HG02798 (cell line): ENCODE data around the gene LRRC2.
"Not testable (repeated sequence)": the region's sequence is repeated elsewhere in the genome, so short reads cannot be mapped to it uniquely, and the experiment has no call there.

Experiments used
- ATAC-seq: cut with Tn5 transposase; IDR thresholded peaks from one replicate; pipeline ENCODE4 v1.9.1; 2021; ENCODE audit warnings: mild to moderate bottlenecking; ENCODE audit not compliant: unreplicated experiment, poor library complexity

The LRRC2 gene

GRCh38 chr3:46503200-46503874, 62.8 kb downstream of the LRRC2 start:
- no peak for ATAC-seq

DNA sequence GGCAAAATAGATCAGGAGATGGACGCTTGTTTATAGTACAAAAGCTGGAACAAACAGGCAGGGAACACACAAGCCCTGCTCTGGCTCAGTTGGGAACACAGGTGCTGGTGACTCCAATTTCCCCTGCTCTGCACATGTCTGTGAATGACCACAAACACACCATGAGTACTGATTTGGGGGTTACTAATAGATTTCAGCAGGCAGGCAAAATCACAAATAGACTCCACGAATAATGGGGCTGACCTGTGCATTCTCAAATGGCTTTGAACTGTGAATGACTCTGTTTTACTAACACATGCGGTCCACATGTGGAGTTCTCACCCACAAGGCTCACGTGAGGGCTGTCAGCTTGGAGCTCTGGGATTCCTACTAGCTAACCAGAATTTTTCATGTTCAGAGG, 64.4 kb downstream of the LRRC2 start:
- ATAC-seq = no peak

DNA sequence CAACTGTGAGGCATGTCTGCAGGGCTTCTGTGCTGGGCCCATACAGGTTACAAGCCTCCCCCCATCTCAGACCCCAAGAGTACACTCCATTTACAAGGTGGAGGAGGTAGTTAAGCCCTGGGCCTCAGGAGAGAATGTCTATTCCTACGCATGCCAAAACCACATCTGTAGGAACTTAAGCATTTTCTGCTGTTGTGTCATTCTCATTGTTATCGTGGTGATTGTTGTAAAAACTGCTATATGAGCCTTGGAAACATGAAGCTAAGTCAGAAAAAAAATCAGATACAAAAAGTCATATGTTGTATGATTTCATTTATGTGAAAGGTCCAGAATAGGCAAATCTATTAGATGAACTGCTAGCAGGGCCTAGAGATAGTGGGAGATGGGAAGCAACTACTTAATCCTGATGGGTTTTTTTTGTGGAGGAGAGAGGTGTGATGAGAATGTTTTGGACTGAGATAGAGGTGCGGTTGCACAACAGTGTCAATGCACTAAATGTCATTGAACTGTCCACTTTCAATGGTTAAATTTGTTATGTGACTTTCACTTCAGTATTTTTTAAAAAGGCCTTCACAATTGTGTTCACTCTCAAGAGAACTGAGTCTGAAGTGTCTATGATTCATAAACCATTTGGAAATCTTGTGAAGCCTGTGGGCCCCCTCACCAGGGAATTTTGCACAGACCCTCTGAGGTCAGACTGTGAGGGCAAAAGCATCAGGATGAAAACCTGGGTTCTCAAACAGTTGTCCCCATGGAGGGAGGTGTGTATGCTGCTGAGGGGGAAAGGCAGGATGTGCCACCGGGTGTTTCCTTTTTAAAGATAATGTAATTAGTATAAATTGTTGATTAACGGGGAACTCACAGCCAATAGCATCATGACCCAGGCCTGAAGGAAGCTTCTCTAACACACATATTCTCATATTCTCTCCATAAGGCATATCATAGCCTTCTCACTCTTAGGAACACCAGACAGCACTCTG, 65.2 kb downstream of the LRRC2 start:
- ATAC-seq = no peak

- no peak for ATAC-seq
Observed at GRCh38 chr3:46498916-46499519, 67.1 kb downstream of the LRRC2 start.

- ATAC-seq = no peak
Observed at GRCh38 chr3:46497556-46498265, 68.4 kb downstream of the LRRC2 start, which contains the start of gene RTP3. TSS of gene RTP3 (plus strand) at chr3:46497976. CDS start at chr3:46498063, 87 bp downstream.

DNA sequence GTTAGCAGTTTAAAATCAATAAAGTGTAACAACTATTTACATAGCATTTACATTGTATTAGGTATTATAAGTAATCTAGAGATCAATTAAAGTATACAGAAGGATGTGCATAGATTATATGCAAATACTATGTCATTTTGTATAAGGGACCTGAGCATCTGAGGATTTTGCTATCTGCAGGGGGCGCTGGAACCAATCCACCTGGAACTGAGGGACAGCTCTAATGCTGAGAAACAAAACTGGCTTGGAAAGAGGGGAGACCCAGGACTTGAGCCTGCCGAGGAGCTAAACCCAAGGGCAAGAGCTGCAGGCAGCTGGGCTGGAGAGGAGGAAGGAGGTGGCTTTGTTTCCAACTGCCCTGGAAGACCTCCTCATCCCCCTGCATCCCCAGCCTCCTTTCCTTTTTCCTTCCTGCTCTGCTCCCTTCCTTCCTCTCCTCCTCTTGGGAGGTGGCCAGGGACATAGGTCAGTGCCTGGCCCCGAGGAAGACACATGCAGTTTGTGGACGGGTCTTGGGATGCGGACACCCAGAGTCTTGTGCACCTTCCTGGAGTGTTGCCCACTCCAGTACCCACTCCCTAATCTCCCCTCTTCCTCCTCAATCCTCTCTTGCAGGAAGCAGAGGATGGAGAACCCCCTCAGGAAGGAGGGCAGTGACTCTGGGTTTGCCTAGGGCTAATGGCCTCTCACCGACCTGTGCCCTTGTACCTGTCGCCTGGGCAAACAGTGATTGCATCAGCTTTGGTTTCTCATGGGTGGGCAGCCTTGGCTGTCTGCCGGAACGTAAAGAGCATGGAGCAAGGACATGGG, 69.2 kb downstream of the LRRC2 start:
- ATAC-seq = no peak

- ATAC-seq = no peak
Observed at GRCh38 chr3:46495901-46496456, 70.1 kb downstream of the LRRC2 start.

DNA sequence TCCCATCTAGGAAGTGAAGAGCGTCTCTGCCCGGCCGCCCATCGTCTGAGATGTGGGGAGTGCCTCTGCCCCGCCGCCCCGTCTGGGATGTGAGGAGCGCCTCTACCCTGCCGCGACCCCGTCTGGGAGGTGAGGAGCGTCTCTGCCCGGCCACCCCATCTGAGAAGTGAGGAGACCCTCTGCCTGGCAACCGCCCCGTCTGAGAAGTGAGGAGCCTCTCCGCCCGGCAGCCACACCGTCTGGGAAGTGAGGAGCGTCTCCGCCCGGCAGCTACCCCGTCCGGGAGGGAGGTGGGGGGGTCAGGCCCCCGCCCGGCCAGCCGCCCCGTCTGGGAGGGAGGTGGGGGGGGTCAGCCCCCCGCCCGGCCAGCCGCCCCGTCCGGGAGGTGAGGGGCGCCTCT, 71.6 kb downstream of the LRRC2 start:
- not testable (repeated sequence) for ATAC-seq

DNA sequence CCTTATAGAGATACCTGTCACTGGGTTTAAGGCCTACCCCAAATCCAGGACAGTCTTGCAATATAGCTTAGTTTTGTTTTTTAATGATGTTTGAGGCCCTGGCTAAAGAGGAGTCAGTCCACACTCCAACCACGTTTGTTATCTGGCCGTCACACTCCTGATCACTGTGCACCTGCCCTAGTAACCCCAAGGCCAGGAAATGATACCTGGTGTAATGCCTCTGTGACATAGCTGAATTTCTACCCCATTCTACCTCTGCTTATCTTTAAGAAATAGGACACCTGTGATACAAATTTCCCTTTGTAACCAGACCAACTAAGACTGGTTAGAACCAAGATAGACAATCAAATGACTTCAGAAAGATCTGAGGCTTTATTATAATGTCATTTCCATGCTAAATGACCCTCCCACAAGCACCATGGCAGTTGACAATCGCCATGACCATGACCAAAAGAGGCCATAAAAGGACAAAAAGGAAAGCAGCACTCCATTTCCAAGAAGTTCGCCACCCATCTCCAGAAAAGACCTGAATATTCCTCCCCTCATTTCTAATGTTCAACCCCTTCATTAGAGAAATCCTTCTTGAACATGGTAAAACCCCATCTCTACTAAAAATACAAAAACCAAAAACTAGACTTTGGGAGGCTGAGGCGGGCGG, 73.1 kb downstream of the LRRC2 start:
- ATAC-seq = no peak

GRCh38 chr3:46491089-46492070, 74.7 kb downstream of the LRRC2 start:
- ATAC-seq = no peak

- ATAC-seq = no peak
Observed at GRCh38 chr3:46490338-46491084, 75.6 kb downstream of the LRRC2 start.

- ATAC-seq = no peak
Observed at GRCh38 chr3:46489875-46490274, 76.2 kb downstream of the LRRC2 start.

GRCh38 chr3:46489381-46489780, 76.7 kb downstream of the LRRC2 start:
- no peak for ATAC-seq

DNA sequence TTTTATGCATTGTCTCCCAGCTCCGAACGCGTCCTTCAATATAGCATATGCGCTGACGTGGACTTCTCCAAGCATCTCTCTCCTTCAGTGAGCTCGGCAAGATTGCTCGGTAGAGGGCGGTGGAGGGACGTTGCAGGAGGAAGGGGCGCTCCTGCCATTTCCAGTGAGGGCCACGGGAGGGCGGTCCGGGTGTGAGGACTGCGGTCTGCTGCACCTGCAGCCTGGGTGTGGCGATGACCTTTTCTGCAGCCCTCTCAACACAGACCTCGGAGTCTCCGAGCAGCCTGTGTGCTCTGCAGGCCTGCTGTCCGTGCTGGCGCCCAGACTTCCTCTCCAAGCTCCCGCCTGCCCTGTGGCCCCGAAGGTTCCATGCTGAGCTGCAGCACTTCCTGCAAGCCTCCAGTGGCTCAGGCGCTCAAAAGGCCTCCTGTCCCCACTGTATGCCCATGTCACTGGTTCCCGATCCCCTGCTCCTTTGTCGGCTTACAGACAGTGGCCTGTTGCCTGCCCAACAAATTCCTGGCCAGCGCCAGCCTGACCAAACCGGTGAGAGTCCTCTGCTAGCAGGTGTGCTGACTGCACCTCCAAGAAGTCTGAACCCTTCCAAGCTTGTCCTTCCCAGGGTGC, 77.3 kb downstream of the LRRC2 start:
- peak; percentile 96 for ATAC-seq

DNA sequence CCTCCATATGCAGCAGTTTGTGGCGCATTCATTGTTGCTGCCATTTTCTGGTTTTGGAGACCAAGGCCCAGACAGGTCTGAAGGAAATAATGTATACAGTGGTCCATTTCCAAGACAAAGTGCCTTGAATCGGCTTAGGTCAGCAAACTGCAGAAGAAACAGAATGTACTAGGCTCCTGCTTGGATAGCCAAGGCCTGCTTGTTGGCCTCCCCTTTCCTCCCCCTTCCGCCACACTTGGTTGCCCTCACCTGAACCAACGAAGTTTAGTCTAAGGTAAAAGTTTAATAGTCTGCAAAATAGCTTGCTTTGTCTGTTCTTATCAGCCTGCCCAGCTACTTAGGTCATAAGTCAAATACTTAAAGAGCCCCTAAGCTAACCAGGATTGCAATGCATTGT, 80.3 kb downstream of the LRRC2 start:
- ATAC-seq = no peak
